Erythroblast (primary cell): ENCODE measurements around the gene TSR1.

Experiments used
- GATA1 ChIP-seq: IDR thresholded peaks from 2 replicates; pipeline ENCODE4 v1.6.1; 2011; ENCODE audit warnings: low read depth, mild to moderate bottlenecking, control low read depth, low read length, moderate library complexity
- POLR2A ChIP-seq: IDR thresholded peaks from 2 replicates; pipeline ENCODE4 v1.6.1; 2011; ENCODE audit warnings: mild to moderate bottlenecking, low read length

DNA sequence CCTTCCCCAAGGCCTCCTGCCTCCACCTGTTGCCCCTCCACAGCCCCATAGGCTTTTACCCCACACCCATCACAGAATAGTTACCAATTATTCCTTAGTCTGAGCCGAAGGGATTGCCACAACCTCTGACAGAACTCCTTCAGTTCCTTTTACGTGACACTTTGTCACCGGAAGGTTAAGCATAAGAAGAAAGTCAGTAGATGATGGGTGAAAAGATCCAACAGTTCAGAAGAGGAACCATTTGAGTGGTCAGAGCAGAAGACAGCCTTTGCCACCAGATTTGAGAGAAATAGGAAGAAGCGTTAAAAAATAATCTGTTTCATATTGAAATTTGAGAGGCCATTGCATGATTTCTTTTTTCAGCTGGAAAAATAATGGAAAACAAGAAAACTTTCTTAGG lies 31.3 kb downstream of the TSR1 start:
- no peak for TF ChIP-seq POLR2A
- TF ChIP-seq GATA1, result no peak
